ENCODE results near the gene CYB5R3. TPM values are rescaled to one million over a fixed set of nuclear protein-coding genes. Genes with fewer than 3 reads are reported as not detected.
"Not testable (repeated sequence)": the region's sequence is repeated elsewhere in the genome, so short reads cannot be mapped to it uniquely, and the experiment has no call there.

The CYB5R3 gene
- total and polyA plus RNA-seq, 4 donors, result 346 to 756 (median 437) TPM

- no peaks in the 10 kb centered on the region for H3K9me3 ChIP-seq (ENCODE audit: control insufficient read depth, low read length)
- peaks cover 2 to 5% of the 10 kb centered on the region in 2 donors for H3K4me1 ChIP-seq (ENCODE audit: control insufficient read depth in 1 of 2, insufficient read depth in 2 of 2, low read length in 2 of 2)
- peak in 1 of 2 donors; percentile 69 for DNase-seq
Measured at GRCh38 chr22:42680648-42681047, 31.5 kb upstream of the CYB5R3 start.

GRCh38 chr22:42679691-42680090 lies 30.5 kb upstream of the CYB5R3 start:
- WGBS, 2 donors, result 91% methylated on average over 4 of the region's 4 CpGs
- H3K4me1 ChIP-seq (ENCODE audit: control insufficient read depth in 1 of 2, insufficient read depth in 2 of 2, low read length in 2 of 2), result peaks cover 2 to 5% of the 10 kb centered on the region in 2 donors
- ATAC-seq (ENCODE audit: low FRiP score), result no peak
- no peaks in the 10 kb centered on the region for H3K27me3 ChIP-seq (ENCODE audit: control insufficient read depth in 1 of 2, insufficient read depth in 2 of 2, low read length in 1 of 2)
- H3K36me3 ChIP-seq (ENCODE audit: control insufficient read depth in 1 of 2, insufficient read depth in 2 of 2, low read length in 1 of 2), result no peaks in the 10 kb centered on the region
- H3K27ac ChIP-seq (ENCODE audit: low read depth in 1 of 2, low read length in 2 of 2), result no peak overlapping the region
- H3K4me3 ChIP-seq (ENCODE audit: low read length in 2 of 2), result no peak overlapping the region
- intact Hi-C loops (cut with DNase I), result no loop called here
- DNase-seq, result no peak
- no peaks in the 10 kb centered on the region for H3K9me3 ChIP-seq (ENCODE audit: control insufficient read depth, low read length)

More at GRCh38 chr22:42680648-42681047, 31.5 kb upstream of the CYB5R3 start:
- WGBS, 2 donors, result 77 to 82% methylated on average over 8 of the region's 8 CpGs
- Histone ChIP-seq H3K4me3 (ENCODE audit: low read length in 2 of 2) (no peak overlapping the region), H3K27me3 (ENCODE audit: control insufficient read depth in 1 of 2, insufficient read depth in 2 of 2, low read length in 1 of 2) (no peaks in the 10 kb centered on the region), H3K36me3 (ENCODE audit: control insufficient read depth in 1 of 2, insufficient read depth in 2 of 2, low read length in 1 of 2) (no peaks in the 10 kb centered on the region), H3K27ac (ENCODE audit: low read depth in 1 of 2, low read length in 2 of 2) (no peak overlapping the region)
- peak; percentile 43 for ATAC-seq (ENCODE audit: low FRiP score)
- intact Hi-C loops (cut with DNase I), result no loop called here

- Histone ChIP-seq H3K36me3 (ENCODE audit: control insufficient read depth in 1 of 2, insufficient read depth in 2 of 2, low read length in 1 of 2) (no peaks in the 10 kb centered on the region), H3K27ac (ENCODE audit: low read depth in 1 of 2, low read length in 2 of 2) (no peak overlapping the region), H3K4me3 (ENCODE audit: low read length in 2 of 2) (no peak overlapping the region), H3K9me3 (ENCODE audit: control insufficient read depth, low read length) (no peaks in the 10 kb centered on the region), H3K4me1 (ENCODE audit: control insufficient read depth in 1 of 2, insufficient read depth in 2 of 2, low read length in 2 of 2) (peaks cover 0 to 2% of the 10 kb centered on the region in 2 donors), H3K27me3 (ENCODE audit: control insufficient read depth in 1 of 2, insufficient read depth in 2 of 2, low read length in 1 of 2) (no peaks in the 10 kb centered on the region)
- DNase-seq (no peak), ATAC-seq (ENCODE audit: low FRiP score) (no peak)
- intact Hi-C loops (cut with DNase I), result no loop called here
- 96 to 100% methylated on average over 1 of the region's 1 CpG for whole genome bisulfite sequencing, 2 donors
Measured at GRCh38 chr22:42678894-42679293, 29.7 kb upstream of the CYB5R3 start.

GRCh38 chr22:42677936-42678335 lies 28.7 kb upstream of the CYB5R3 start:
- H3K9me3 ChIP-seq (ENCODE audit: control insufficient read depth, low read length); H3K4me3 ChIP-seq (ENCODE audit: low read length in 2 of 2); H3K27me3 ChIP-seq (ENCODE audit: control insufficient read depth in 1 of 2, insufficient read depth in 2 of 2, low read length in 1 of 2); H3K4me1 ChIP-seq (ENCODE audit: control insufficient read depth in 1 of 2, insufficient read depth in 2 of 2, low read length in 2 of 2); H3K27ac ChIP-seq (ENCODE audit: low read depth in 1 of 2, low read length in 2 of 2); intact Hi-C loops (cut with DNase I); ATAC-seq (ENCODE audit: low FRiP score); DNase-seq; H3K36me3 ChIP-seq (ENCODE audit: control insufficient read depth in 1 of 2, insufficient read depth in 2 of 2, low read length in 1 of 2): not testable (repeated sequence)
- WGBS, 2 donors, result 86 to 91% methylated on average over 4 of the region's 4 CpGs

- WGBS, 2 donors, result 17 to 23% methylated on average over 7 of the region's 7 CpGs
- H3K4me3 ChIP-seq (ENCODE audit: low read length in 2 of 2), result no peak overlapping the region
- H3K9me3 ChIP-seq (ENCODE audit: control insufficient read depth, low read length), result no peaks in the 10 kb centered on the region
- intact Hi-C loops (cut with DNase I), result no loop called here
- H3K27ac ChIP-seq (ENCODE audit: low read depth in 1 of 2, low read length in 2 of 2), result peak overlapping the region in 1 of 2 donors; percentile 29
- H3K4me1 ChIP-seq (ENCODE audit: control insufficient read depth in 1 of 2, insufficient read depth in 2 of 2, low read length in 2 of 2), result peaks cover 0 to 2% of the 10 kb centered on the region in 2 donors
- ATAC-seq (ENCODE audit: low FRiP score) (no peak), DNase-seq (no peak)
- H3K36me3 ChIP-seq (ENCODE audit: control insufficient read depth in 1 of 2, insufficient read depth in 2 of 2, low read length in 1 of 2), result no peaks in the 10 kb centered on the region
- H3K27me3 ChIP-seq (ENCODE audit: control insufficient read depth in 1 of 2, insufficient read depth in 2 of 2, low read length in 1 of 2), result no peaks in the 10 kb centered on the region
Measured at GRCh38 chr22:42676059-42676607, 26.9 kb upstream of the CYB5R3 start.

GRCh38 chr22:42673898-42674401 lies 24.8 kb upstream of the CYB5R3 start:
- no peak overlapping the region for H3K4me3 ChIP-seq (ENCODE audit: low read length in 2 of 2)
- no peaks in the 10 kb centered on the region for H3K36me3 ChIP-seq (ENCODE audit: control insufficient read depth in 1 of 2, insufficient read depth in 2 of 2, low read length in 1 of 2)
- H3K27me3 ChIP-seq (ENCODE audit: control insufficient read depth in 1 of 2, insufficient read depth in 2 of 2, low read length in 1 of 2), result no peaks in the 10 kb centered on the region
- intact Hi-C loops (cut with DNase I), result no loop called here
- peaks cover 0 to 2% of the 10 kb centered on the region in 2 donors for H3K4me1 ChIP-seq (ENCODE audit: control insufficient read depth in 1 of 2, insufficient read depth in 2 of 2, low read length in 2 of 2)
- WGBS, 2 donors, result 5 to 6% methylated on average over 2 of the region's 2 CpGs
- DNase-seq (no peak), ATAC-seq (ENCODE audit: low FRiP score) (peak; percentile 44)
- peak overlapping the region in 1 of 2 donors; percentile 28 for H3K27ac ChIP-seq (ENCODE audit: low read depth in 1 of 2, low read length in 2 of 2)
- no peaks in the 10 kb centered on the region for H3K9me3 ChIP-seq (ENCODE audit: control insufficient read depth, low read length)

GRCh38 chr22:42673071-42673470 lies 23.9 kb upstream of the CYB5R3 start:
- DNase-seq; H3K9me3 ChIP-seq (ENCODE audit: control insufficient read depth, low read length); H3K36me3 ChIP-seq (ENCODE audit: control insufficient read depth in 1 of 2, insufficient read depth in 2 of 2, low read length in 1 of 2); intact Hi-C loops (cut with DNase I); H3K4me3 ChIP-seq (ENCODE audit: low read length in 2 of 2); ATAC-seq (ENCODE audit: low FRiP score); H3K27me3 ChIP-seq (ENCODE audit: control insufficient read depth in 1 of 2, insufficient read depth in 2 of 2, low read length in 1 of 2); H3K4me1 ChIP-seq (ENCODE audit: control insufficient read depth in 1 of 2, insufficient read depth in 2 of 2, low read length in 2 of 2); H3K27ac ChIP-seq (ENCODE audit: low read depth in 1 of 2, low read length in 2 of 2): not testable (repeated sequence)
- WGBS, 2 donors, result 94 to 95% methylated on average over 13 of the region's 13 CpGs

GRCh38 chr22:42670921-42671709 lies 21.9 kb upstream of the CYB5R3 start:
- no peak overlapping the region for H3K27ac ChIP-seq (ENCODE audit: low read depth in 1 of 2, low read length in 2 of 2)
- intact Hi-C loops (cut with DNase I), result no loop called here
- DNase-seq, result no peak
- H3K9me3 ChIP-seq (ENCODE audit: control insufficient read depth, low read length), result no peaks in the 10 kb centered on the region
- ATAC-seq (ENCODE audit: low FRiP score), result peak; percentile 15
- peaks cover 0 to 2% of the 10 kb centered on the region in 2 donors for H3K4me1 ChIP-seq (ENCODE audit: control insufficient read depth in 1 of 2, insufficient read depth in 2 of 2, low read length in 2 of 2)
- H3K27me3 ChIP-seq (ENCODE audit: control insufficient read depth in 1 of 2, insufficient read depth in 2 of 2, low read length in 1 of 2), result no peaks in the 10 kb centered on the region
- no peaks in the 10 kb centered on the region for H3K36me3 ChIP-seq (ENCODE audit: control insufficient read depth in 1 of 2, insufficient read depth in 2 of 2, low read length in 1 of 2)
- WGBS, 2 donors, result 30 to 32% methylated on average over 19 of the region's 19 CpGs
- H3K4me3 ChIP-seq (ENCODE audit: low read length in 2 of 2), result no peak overlapping the region

GRCh38 chr22:42670046-42670445 lies 20.9 kb upstream of the CYB5R3 start:
- intact Hi-C loops (cut with DNase I), result no loop called here
- ATAC-seq (ENCODE audit: low FRiP score), result no peak

More at GRCh38 chr22:42670046-42670445, 20.9 kb upstream of the CYB5R3 start:
- Histone ChIP-seq H3K4me3 (ENCODE audit: low read length in 2 of 2) (no peak overlapping the region), H3K36me3 (ENCODE audit: control insufficient read depth in 1 of 2, insufficient read depth in 2 of 2, low read length in 1 of 2) (no peaks in the 10 kb centered on the region), H3K4me1 (ENCODE audit: control insufficient read depth in 1 of 2, insufficient read depth in 2 of 2, low read length in 2 of 2) (no peaks in the 10 kb centered on the region), H3K9me3 (ENCODE audit: control insufficient read depth, low read length) (no peaks in the 10 kb centered on the region), H3K27me3 (ENCODE audit: control insufficient read depth in 1 of 2, insufficient read depth in 2 of 2, low read length in 1 of 2) (no peaks in the 10 kb centered on the region), H3K27ac (ENCODE audit: low read depth in 1 of 2, low read length in 2 of 2) (no peak overlapping the region)
- 89 to 95% methylated on average over 4 of the region's 4 CpGs for WGBS, 2 donors
- no peak for DNase-seq

All from aorta (tissue), 5 donors.